GM12873 (cell line): ENCODE results near the gene TXNL4A.

Experiments used
- TF ChIP-seq, protein P1 (sequence below): IDR thresholded peaks from 2 replicates; pipeline ENCODE4 v1.5.1; 2012; ENCODE audit warnings: low read depth, mild to moderate bottlenecking, moderate library complexity, low read length, control low read depth; ENCODE audit not compliant: insufficient read depth; ENCODE audit errors: missing control alignments

Gene TXNL4A

DNA sequence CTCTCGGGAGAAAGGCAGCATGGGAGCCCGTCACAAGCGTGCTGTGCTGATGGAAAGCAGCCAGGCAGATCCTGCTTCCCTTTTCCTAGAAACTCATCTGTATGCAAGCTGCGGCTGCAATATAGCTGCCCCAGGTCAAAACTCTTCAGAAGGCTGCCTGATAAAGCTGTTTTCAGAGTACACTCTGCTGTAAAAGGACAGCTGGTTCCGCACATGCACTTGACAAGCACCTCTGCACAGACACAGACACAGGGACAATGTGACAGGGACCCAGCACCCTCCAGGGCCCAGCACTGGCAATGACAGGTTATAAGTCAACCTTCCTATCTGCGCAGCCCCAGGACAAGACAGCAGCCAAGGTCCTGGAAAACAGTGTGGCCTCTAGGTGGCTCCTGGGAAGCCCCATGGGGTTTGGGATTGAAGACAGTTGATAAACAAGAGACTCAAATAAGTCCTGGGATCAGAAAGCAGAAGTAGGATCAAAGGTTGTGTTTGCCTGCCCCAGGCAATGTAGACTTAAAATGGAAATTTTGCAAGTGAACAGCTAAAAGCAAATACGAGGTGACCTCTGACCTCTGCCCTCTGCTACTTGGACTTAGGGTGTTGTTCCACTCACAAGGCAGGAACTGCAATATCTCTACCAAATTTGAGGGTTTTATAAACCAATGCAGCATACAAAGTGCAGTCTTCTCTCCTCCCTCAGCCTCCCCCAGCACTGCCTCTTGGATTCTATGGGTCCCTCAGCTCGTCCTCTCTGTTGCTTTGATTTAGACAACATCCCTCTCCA lies 53.9 kb downstream of the TXNL4A start:
- TF ChIP-seq, protein P1, sequence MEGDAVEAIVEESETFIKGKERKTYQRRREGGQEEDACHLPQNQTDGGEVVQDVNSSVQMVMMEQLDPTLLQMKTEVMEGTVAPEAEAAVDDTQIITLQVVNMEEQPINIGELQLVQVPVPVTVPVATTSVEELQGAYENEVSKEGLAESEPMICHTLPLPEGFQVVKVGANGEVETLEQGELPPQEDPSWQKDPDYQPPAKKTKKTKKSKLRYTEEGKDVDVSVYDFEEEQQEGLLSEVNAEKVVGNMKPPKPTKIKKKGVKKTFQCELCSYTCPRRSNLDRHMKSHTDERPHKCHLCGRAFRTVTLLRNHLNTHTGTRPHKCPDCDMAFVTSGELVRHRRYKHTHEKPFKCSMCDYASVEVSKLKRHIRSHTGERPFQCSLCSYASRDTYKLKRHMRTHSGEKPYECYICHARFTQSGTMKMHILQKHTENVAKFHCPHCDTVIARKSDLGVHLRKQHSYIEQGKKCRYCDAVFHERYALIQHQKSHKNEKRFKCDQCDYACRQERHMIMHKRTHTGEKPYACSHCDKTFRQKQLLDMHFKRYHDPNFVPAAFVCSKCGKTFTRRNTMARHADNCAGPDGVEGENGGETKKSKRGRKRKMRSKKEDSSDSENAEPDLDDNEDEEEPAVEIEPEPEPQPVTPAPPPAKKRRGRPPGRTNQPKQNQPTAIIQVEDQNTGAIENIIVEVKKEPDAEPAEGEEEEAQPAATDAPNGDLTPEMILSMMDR, result no peak

DNA sequence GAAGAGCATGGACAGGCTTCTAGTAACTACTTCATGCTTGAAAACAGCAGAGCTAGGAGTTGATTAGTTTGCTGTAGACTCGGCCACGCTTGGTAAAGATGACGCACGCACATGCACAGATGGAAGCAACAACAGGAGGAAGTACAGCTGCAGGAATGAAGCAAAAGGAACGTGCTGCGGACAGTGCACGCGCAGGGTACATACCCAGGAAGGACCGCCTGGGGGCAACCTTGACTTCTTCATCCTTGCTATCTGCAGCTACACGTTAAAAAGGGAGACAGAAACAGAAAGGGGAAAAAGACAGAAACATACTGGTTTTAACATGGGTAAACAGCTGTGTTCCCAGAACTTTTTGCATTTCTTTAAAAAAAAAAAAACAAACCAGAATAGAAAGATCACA lies 54.6 kb downstream of the TXNL4A start:
- TF ChIP-seq, protein P1, result no peak

DNA sequence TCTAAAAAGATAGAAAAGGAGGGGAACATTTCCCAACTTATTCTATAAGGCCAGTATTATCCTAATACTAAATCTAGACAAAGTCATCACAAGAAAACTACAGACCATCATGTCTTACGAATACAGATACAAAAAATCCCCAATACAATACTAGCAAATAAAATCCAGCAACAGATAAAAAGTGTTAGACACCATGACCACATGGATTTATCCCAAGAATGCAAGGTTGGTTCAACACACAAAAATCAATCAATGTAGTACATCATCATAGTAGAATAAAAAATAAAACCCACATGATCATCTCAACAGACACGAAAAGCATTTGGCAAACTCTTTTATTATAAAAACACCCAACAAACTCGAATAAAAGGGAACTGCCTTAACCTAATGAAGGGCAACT lies 55.5 kb downstream of the TXNL4A start:
- TF ChIP-seq, protein P1, result no peak

DNA sequence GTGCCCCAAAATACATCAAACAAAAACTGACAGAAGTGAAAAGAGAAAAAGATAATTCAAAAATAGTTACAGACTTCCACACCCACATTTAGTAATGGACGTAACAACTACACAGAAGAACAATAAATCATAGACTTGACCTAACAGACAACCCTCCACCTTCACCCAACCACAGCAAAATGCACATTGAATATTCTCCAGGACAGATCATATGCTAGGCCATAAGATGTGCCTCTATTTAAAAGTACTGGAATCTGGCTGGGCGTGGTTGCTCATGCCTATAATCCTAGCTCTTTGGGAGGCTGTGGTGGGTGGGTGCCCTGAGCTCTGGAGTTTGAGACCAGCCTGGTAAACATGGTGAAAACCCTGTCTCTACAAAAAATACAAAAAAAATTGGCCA lies 56.9 kb downstream of the TXNL4A start:
- TF ChIP-seq, protein P1, result no peak

DNA sequence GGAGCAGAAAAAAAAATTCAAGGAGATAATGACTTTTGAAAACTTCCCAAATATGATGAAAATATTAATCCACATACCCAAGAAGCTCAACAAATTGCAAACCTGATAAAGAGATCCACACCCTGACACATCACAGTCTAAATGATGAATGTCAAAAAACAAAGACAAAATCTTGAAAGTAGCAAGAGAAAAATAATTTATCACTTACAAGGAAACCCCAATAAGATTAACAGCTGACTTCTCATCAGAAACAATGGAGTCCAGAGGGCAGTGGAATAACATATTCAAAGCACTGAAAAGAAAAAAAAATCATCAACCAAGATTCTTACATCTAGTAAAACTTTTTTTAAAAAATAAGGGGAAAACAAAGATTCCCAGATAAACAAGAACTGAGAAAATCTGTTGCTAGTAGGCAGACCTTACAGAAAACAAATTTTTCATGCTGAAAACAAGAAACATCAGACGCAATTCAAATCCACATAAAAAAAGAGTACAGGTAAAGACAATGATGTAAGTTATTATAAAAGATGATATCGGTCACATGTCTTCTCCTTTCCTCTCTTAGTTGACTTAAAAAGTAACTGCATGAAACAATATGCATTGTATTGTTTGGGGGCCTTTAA lies 58.2 kb downstream of the TXNL4A start:
- TF ChIP-seq, protein P1, result no peak

DNA sequence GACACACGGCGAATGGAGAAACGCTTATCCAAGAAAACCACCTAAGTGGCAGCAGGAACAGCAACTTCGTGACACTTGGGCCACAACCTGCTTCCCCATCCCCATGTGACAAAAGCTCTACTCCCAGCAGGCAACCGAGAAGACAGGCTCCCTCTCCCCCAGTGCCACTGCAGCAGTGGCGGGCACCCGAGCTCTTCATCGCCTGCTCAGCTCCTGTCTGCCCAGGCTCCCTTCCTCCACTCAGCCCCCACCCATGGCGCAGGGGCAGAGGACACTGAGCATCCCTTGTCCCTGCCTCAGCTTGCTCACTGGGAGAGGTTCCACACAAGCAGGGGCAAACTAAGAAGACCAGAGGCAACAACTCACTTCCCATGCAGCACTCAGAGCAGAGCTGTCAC lies 59.8 kb downstream of the TXNL4A start:
- TF ChIP-seq, protein P1, result no peak

DNA sequence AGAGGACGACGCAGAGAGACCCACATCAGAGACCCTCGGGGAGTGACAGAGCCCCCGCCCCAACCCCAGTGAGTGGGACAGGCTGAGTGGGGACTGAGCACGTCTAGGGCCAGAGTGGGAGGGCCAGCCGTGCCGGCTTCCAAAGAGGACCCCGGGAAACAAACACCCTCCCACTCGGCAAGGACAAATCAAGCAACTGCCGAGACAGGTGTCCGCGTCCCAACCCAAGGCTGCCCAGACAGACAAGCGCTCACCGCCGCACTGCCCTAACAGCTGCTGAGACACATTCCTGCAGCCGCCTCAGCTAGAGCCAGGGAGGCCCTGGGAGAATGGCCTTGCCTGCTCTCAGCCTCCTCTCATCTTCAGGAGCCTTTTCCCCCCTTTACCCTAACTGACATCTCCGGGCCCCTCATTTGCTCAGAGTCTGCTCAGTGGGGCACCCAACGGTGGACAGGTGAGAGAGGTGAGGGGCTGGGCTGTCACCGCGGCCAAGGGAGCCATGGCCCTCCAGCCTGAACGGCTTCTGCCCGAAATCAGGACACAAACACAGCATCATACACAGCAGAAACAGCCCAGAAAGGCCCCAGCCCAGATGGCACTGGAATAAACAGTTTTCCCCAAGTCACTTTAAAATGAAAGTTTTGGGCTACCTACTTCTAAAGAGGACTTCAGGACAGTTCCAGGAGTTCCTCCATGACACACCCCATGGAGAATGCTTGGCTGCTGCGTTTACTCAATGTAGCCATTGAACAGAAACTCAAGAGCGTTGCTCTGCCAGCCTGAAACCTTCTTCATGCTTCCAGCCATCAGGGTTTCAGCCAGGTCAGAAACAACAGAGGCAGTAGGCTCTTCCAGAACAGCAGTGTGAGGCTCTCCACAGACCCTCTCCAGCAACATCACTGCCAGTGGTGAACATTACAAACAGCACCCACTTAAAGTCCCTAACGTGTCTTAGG lies 60.5 kb downstream of the TXNL4A start:
- TF ChIP-seq, protein P1, result no peak
